ENCODE measurements around the gene PPP1R26.

GRCh38 chr9:135507104-135508035 lies 27.8 kb downstream of the PPP1R26 start:
- TF ChIP-seq CTCF (IDR thresholded peaks at IDR 0.05; ENCODE audit: poor library complexity) (no peak), EZH2 (IDR thresholded peaks at IDR 0.05; ENCODE audit: borderline replicate concordance) (no peak)

Measured in hepatocyte (in vitro differentiated cells).